Measurements from ENCODE around the gene FAM32A. TPM values are rescaled to one million over a fixed set of nuclear protein-coding genes. Genes with fewer than 3 reads are reported as not detected.

Gene FAM32A
- total and polyA plus RNA-seq, 10 of the 15 experiments (the other 5 are each of a cell fraction or from before 2014, with no cell fraction given): 33.3 to 116 (median 71.9) TPM

DNA sequence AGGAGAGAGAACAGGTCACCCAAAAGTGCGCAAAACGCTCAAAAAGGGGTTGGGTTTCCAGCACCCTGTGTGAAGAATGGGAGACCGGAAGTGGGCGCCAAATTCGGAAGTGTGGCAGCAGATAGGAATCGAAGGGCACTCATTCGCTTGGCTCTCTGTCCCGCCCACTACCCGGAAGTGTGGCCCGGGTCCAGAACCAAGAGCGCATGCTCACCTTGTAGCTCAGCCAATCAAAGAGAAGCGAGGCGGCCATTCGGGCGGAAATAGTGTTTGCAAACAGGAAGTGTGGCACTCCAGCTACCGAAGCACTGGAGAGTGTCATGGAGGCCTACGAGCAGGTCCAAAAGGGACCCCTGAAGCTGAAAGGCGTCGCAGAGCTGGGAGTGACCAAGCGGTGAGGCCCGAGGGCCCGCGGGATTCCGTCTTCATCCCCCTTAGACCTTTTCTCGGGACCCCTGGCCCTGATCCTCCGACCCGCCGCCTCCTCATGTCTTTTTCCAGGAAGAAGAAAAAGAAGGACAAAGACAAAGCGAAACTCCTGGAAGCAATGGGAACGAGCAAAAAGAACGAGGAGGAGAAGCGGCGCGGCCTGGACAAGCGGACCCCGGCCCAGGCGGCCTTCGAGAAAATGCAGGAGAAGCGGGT lies at the start of gene FAM32A (continued):
- TF ChIP-seq, protein P1, sequence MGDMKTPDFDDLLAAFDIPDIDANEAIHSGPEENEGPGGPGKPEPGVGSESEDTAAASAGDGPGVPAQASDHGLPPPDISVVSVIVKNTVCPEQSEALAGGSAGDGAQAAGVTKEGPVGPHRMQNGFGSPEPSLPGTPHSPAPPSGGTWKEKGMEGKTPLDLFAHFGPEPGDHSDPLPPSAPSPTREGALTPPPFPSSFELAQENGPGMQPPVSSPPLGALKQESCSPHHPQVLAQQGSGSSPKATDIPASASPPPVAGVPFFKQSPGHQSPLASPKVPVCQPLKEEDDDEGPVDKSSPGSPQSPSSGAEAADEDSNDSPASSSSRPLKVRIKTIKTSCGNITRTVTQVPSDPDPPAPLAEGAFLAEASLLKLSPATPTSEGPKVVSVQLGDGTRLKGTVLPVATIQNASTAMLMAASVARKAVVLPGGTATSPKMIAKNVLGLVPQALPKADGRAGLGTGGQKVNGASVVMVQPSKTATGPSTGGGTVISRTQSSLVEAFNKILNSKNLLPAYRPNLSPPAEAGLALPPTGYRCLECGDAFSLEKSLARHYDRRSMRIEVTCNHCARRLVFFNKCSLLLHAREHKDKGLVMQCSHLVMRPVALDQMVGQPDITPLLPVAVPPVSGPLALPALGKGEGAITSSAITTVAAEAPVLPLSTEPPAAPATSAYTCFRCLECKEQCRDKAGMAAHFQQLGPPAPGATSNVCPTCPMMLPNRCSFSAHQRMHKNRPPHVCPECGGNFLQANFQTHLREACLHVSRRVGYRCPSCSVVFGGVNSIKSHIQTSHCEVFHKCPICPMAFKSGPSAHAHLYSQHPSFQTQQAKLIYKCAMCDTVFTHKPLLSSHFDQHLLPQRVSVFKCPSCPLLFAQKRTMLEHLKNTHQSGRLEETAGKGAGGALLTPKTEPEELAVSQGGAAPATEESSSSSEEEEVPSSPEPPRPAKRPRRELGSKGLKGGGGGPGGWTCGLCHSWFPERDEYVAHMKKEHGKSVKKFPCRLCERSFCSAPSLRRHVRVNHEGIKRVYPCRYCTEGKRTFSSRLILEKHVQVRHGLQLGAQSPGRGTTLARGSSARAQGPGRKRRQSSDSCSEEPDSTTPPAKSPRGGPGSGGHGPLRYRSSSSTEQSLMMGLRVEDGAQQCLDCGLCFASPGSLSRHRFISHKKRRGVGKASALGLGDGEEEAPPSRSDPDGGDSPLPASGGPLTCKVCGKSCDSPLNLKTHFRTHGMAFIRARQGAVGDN (IDR thresholded peaks at IDR 0.05): no peak
- TF ChIP-seq EGR1 (IDR thresholded peaks at IDR 0.05; ENCODE audit: borderline replicate concordance in 1 of 2, low read depth in 2 of 2, low read length in 2 of 2) (no peak; a peak in 1 of 3 replicates), MYB (IDR thresholded peaks at IDR 0.05; ENCODE audit: borderline replicate concordance, low read depth, low read length) (no peak), HDAC6 (IDR thresholded peaks at IDR 0.05; ENCODE audit: unreplicated experiment) (no peak), FOXK2 (IDR thresholded peaks at IDR 0.05) (peak; percentile 26; the same call in 1 of the 2 replicates), JUND (IDR thresholded peaks at IDR 0.05; ENCODE audit: low read depth, low read length) (no peak), MXI1 (IDR thresholded peaks at IDR 0.05; ENCODE audit: low read depth, low read length) (peak; percentile 69; the same call in 1 of the 2 replicates), WRNIP1 (IDR thresholded peaks at IDR 0.05; ENCODE audit: borderline replicate concordance, low read depth, low read length) (no peak), BRCA1 (IDR thresholded peaks at IDR 0.05; ENCODE audit: low read depth, low read length) (no peak), SPI1 (IDR thresholded peaks at IDR 0.05; ENCODE audit: borderline replicate concordance, insufficient read depth, low read depth, low read length) (peak; percentile 68)
- TF ChIP-seq, protein P2, sequence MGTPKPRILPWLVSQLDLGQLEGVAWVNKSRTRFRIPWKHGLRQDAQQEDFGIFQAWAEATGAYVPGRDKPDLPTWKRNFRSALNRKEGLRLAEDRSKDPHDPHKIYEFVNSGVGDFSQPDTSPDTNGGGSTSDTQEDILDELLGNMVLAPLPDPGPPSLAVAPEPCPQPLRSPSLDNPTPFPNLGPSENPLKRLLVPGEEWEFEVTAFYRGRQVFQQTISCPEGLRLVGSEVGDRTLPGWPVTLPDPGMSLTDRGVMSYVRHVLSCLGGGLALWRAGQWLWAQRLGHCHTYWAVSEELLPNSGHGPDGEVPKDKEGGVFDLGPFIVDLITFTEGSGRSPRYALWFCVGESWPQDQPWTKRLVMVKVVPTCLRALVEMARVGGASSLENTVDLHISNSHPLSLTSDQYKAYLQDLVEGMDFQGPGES (IDR thresholded peaks at IDR 0.05): peak; percentile 59; the same call in 1 of the 2 replicates
- TF ChIP-seq, protein P3, sequence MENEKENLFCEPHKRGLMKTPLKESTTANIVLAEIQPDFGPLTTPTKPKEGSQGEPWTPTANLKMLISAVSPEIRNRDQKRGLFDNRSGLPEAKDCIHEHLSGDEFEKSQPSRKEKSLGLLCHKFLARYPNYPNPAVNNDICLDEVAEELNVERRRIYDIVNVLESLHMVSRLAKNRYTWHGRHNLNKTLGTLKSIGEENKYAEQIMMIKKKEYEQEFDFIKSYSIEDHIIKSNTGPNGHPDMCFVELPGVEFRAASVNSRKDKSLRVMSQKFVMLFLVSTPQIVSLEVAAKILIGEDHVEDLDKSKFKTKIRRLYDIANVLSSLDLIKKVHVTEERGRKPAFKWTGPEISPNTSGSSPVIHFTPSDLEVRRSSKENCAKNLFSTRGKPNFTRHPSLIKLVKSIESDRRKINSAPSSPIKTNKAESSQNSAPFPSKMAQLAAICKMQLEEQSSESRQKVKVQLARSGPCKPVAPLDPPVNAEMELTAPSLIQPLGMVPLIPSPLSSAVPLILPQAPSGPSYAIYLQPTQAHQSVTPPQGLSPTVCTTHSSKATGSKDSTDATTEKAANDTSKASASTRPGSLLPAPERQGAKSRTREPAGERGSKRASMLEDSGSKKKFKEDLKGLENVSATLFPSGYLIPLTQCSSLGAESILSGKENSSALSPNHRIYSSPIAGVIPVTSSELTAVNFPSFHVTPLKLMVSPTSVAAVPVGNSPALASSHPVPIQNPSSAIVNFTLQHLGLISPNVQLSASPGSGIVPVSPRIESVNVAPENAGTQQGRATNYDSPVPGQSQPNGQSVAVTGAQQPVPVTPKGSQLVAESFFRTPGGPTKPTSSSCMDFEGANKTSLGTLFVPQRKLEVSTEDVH (IDR thresholded peaks at IDR 0.05; ENCODE audit: low read depth, partially characterized antibody): peak; percentile 92
- TF ChIP-seq, protein P4, sequence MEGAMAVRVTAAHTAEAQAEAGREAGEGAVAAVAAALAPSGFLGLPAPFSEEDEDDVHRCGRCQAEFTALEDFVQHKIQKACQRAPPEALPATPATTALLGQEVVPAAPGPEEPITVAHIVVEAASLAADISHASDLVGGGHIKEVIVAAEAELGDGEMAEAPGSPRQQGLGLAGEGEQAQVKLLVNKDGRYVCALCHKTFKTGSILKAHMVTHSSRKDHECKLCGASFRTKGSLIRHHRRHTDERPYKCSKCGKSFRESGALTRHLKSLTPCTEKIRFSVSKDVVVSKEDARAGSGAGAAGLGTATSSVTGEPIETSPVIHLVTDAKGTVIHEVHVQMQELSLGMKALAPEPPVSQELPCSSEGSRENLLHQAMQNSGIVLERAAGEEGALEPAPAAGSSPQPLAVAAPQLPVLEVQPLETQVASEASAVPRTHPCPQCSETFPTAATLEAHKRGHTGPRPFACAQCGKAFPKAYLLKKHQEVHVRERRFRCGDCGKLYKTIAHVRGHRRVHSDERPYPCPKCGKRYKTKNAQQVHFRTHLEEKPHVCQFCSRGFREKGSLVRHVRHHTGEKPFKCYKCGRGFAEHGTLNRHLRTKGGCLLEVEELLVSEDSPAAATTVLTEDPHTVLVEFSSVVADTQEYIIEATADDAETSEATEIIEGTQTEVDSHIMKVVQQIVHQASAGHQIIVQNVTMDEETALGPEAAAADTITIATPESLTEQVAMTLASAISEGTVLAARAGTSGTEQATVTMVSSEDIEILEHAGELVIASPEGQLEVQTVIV (IDR thresholded peaks at IDR 0.05; ENCODE audit: borderline replicate concordance, partially characterized antibody): peak; percentile 92
